NCI-H1436 (cell line): ENCODE results near the gene PSAPL1.

Source experiments
- DNase-seq: peaks from one replicate; lab custom pipeline; 2025; lab: John Stamatoyannopoulos, UW

PSAPL1 gene

DNA sequence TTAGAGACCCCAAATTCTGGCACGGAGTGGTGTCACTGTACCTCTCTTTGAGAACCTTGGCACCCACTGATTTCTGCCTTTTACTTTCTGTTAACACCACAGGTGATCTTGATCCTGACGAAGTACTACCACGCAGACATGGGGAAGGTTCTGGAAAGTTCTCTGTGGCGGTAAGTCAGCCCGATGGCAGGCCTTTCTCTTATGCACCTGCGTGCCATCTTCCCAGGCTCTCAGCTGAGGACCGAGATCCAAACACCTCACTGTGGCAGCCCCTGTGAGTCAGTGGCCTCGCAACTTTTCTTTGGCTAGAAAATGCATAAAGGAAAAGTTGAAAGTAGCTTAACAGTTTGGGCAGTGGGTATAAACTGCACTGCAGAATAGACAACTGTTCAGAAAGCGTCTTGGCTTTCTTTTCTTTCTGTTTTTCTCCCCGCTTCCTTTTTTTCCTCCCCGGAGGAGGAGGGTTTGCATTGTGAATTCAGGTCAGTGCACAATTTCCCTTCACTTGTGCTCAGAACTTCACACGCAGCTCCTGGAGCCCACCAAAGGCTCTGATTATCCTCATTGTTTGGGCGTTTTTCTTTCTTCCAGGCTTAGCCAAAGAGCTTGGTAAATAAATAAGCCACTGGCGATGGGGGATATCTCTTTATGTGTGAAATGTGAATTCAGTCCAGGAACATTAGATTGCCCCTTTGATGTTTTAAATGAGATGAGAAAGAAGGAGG, 38.4 kb downstream of the PSAPL1 start:
- no peak for DNase-seq

DNA sequence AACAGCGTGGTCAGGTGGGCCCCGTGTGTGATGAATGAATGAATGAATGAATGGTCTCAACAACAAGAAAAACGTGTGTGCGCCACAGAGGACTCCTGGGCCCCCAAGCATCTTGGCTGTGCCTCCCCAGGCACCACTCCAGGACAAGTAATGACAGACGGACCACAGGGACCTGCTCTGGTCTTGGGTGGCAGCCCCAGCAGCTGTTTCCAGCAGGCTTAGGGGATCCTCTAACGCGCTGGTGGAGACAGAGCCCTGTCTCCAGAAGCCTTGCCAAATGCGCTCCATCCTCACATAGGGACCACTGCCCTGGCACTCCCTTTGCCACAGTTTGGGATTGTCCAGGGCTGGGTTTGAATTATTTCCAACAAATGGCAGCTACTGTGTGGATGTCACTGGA, 39.1 kb downstream of the PSAPL1 start:
- no peak for DNase-seq

DNA sequence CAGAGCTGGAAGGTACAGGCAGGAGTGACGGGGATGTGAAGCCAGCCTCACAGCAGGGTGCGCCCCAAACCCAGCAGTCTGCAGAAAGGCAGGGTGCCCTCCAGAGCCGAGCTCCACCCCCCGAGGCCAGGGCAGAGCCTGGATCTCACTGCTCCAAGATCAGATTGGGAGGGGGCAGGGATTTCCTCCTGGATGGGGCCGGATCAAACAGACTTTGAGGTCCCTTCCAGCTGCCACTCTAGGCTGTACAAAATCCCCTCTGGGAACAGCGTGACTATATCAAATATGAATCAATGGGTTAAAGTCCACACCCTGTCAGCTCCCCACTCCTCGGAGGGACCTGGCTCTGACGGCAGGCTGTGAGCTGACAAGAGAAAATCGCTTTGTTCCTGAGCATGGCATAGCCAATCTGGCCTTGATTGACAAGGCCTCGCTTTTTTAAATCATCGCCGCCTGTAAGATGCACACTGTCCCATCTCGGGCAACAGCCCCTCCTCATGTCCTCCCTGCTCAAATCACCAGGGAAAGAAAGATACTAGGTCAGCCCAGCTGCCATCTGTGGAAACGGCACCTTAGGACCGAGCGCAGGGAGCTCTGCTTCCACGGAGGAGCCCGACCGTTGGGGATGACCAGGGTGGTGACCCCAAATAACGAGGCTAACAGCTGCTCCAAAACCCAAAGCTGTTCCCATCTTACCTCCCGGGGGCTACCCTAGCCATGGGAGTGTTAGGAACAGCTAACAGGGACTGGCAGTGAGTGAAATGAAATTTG, 39.9 kb downstream of the PSAPL1 start:
- DNase-seq = no peak

DNA sequence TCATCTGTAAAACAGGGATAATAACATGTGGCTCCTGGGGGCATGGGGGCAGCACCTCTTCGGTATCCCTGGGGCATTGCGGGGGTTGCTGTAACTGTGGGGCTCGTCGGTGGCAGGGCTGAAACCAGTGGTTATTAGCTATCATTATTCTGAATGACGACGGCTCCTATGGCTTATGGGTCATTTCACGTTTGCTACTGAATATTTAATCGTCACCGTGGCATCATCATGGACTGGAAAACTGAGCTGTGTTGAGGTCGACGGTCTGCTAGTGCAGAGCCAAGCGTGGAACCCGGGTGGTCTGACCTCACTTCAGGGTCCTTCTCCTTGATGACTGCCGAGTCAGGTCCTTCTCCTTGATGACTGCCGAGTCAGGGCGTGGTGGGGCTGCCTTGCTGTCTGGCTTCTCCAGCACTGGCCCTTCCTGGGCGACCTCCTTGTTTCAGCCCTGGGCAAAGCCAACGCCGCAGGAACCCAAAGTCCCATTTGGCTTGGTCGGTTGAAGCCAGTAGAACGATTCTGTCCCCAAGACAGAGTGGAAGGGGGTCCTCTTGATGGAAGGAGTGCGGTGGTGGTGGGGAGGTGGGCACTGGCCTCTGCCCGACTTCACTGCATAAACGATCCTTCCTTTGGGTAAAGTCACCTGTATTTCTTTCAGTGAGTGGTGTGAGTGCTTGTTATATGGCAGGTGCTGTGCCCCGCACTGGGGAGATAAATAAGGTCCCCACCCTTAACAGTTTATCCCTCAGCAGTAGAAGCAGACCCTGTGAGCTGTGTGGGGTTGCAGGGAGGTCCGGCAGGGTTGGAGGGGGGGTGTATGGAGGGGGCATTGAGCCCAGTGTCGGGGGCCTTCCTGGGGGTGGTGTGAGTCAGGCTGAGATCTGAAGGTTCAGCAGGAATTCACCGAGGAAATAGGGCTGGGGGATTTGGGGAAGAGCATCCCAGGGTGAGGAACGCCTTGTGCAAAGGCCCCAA, 40.8 kb downstream of the PSAPL1 start:
- no peak for DNase-seq

DNA sequence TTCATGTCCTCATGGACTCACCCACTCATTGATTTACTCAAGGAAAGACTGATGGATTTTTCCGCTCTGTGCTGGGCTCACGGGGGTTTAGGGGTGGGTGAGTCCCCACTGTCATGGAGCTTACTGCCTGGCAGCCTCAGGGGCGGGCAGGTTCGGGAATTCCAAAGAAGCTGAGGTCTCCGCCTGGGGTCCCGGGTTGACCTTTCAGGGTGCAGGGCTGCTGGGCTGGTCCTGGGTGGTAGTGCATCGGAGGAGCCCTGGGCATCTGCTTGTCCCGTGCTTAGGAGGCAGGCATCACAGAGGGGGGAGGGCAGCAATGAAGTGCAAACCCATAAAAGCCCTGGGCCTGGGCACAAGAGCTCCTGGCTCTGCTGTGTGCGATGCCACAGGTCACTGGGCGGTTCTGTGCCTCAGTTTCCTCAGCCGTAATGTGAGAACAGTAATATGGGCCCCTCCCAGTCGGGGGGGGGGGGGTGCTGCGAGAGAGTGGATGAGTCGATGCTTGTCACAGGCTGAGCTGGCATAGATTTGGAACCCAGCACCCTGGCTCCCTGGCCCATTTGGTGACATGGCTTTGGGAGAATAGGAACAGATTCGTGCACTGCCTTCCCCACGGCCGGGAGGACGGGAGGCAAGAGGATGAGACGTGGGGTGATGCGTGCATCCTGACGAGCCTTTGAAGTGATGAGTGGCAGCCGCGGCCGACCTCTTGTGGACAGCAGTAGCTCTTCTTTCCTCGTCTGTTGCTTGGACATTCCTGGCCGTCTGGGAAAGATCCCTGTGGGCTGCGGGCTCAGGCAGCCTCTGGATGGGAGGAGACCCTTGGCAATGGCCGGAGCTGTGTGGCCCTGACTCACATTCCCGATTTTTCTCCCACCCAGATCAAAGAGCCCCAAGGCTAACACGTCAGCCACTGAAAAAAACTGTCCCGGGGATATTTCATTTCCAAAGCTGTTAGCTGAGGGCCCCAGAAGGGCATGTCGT, 42.0 kb downstream of the PSAPL1 start:
- DNase-seq = no peak

DNA sequence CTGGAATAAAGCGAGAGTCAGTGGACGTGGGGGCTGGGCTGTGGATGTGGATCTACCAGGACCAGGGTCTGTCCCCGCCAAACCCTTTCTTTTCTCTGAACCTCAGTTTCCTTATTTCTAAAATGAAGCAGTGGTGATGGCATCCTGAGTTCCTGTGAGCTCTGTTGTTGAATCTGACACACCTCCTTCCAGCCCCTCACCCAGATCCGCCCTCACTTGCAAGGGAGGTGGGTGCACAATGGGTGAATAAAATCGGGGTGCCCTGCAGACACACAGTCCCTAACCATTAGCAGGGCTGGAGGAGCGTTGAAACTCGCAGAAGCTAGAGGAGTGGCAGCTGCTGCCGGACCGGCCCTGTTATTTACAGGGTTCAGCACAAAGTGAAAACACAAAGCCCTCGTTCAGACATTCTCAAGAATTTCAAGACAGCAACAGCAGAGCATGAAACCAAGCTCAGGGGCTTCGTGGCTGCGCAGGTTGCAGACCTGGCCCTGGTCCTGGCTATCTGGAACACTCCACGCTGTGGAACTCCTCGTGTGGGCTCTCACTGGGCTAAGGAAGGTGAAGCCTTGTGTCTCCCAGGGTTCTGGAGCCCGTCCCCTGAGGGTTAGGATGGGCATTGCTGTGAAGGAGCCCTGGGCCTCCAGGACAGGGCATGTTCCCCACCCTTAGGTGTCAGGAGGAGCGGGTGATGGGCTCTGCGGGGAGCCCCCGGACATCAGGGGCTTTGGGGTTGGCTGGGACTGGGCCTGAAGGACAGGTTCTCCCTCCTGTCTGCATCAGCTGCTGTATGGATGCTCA, 42.9 kb downstream of the PSAPL1 start:
- no peak for DNase-seq

DNA sequence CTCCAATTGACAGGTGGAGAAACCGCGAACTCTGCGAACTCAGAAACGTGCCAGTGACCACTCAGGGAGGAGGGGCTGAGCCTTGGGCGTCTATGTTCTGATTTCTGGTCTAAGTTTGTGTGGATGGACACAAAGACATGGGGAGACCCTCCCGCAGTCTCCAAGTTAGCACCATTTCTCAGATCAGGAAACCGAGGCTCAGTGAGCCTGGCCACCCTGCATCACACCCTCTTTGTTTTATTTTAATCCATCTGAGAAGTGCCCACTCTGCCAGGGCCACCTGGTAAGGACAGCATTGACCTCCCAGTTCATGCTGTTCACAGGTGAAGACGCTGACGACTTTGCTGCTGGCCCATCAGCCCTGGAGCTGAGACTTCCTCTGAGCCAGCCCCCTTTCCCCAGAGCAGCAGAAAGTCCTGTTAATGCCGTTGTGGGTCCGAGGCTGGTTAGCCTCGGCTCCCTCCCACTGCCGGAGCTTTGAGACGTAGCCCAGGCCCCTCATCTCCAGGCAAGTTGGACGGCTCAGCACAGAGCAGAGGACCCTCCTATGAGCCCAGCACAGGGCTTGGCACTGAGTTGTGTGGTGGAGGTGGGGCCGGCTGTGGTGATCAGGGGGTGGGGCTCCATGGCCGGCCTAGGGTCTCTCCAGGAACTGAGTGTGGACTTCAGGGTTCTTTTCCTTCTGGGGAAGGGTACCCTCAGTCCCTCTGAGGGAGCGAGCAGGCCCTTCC, 43.7 kb downstream of the PSAPL1 start:
- DNase-seq = no peak

DNA sequence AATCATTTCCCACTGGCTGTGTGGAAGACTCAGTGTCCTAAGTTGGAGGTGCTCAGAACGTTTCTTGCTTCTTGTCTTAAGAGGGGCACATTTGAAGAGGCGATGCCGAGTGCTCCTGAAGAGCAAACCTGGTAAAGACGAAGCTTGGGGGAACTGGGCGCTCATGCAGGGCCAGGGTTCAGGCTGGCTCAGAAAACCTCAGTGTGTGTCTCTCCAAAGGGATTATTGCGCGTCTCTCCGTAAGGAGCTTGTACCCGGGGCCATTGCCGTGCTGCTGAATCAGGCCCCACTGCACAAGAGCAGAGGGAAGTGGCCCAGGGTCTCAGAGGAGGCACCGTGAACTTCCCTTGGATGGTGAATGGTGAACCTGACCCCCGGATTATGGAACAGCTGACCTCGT, 44.4 kb downstream of the PSAPL1 start:
- no peak for DNase-seq

DNA sequence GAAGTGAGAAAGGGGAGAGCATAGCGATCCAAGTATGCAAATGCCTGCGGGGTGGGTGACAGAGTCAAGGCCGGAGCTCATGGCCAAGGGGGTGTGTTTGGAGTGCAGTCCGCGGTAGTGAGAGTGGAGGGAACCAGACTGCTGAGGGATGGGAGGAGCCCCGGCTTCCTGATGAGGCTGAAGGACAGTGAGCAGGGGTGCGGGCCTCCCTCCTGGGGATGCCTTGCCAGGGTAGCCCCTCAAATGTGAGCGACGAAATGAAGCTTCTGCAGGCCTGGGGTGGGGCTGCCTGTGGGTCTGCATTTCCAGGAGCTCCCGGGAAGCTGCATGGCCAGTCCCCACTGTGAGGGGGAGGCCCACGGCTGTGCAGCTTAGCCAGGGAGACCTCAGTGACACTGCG, 45.0 kb downstream of the PSAPL1 start:
- no peak for DNase-seq

DNA sequence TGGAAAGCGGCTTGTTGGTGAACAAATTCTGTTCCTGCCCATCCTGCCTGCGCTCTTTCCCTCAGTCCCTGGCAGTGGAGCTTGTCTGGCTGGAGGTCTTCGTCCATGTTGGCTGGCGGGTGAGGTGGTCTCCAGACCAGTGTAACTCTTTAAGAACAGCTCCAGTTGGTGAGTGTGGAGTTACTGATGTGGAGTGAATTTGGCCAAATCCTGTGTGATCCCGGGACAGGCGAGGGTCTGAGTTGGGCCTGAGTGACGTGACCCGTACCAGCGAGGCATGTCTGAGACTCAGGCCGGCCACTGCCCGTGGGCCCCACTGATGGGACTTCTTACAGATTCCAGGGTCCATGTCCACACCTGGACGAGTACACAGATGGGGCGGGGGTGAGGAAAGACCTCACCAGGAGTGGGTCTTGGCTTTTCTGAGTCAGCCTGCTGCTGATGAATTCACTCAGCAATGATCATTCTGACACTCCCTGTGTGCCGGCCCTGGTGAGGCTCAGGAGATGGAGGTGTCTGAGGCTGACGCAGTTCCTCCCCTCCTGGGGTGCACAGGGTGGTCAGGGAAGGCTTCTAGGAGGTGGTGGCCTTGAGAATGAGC, 45.5 kb downstream of the PSAPL1 start:
- no peak for DNase-seq

DNA sequence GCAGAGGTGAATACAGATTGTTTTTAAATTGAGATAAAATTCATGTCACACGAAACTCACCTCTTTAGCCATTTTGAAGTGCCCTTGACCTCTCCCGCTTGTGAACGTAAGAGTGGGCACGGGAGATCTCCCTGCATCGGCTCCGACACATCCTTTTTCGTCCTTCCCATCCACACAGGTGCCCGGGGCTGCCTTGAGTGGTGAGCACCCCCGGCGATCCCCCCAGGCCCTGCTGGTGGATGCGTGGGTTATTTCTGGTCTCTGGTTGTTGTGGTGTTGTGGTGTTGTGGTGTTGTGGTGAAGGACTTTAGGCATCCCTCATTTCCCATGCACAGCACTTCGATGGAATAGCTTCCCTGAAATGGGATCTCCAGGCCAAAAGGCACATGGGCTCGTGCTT, 46.1 kb downstream of the PSAPL1 start:
- no peak for DNase-seq

DNA sequence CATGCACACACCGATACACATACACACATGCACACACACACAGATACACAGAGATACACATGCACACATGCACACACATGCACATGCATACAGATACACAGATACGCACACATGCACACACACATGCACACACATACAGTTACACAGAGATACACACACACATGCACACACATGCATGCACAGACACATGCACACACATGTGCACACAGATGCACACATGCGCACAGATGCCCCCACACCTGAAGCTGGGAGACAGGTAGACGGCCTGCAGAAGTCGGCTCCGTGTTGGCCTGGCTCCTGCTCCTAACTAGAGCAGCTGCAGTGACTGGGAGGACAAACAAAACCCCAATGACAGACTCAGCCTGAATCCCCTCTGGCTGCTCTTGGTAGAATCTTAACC, 46.8 kb downstream of the PSAPL1 start:
- no peak for DNase-seq

DNA sequence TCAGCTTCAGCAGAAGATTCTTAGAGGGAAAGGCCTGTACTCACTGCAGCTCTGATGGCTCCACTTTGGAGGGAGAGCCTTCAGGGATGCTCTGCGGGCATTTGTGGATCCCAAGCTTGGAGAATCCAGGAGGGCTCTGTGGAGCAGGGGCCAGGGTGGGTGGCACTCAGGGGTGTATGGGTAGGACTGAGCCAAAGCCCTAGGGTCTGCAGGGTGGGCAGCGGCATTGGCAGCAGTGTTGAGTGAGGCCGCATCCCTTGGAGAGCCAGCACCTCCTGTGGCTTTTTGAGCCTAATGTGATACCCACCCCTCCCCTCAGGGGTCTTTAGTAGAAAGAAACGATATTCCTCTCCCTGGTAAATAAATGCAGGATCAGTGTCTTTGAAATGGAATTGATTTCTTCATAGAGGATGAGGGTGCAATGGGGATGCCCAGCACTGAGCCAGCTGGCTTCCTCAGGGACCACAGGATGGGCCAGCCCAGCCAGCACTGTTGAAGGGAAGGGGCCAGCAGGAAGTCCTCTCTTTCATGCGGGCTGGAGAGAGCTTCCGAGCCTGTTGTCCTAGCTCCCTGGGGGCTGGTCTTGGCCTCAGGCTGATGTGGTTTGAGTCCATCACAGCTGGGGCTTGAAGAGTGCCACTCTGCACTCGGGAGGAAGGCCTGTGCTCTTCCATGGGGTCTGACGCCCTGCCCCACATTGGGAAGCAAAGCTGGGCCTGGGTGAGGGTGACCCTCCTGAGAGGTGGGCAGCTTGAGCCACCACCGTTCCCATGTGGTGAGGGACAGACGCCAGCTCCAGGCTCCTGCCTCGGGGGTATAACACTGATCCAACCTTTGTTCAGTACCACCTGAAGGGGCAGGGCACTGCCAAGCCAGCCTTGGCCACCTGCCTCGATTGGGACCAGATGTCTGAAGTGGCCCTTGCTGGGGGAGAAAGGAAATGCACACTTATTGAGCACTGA, 49.5 kb downstream of the PSAPL1 start:
- no peak for DNase-seq

DNA sequence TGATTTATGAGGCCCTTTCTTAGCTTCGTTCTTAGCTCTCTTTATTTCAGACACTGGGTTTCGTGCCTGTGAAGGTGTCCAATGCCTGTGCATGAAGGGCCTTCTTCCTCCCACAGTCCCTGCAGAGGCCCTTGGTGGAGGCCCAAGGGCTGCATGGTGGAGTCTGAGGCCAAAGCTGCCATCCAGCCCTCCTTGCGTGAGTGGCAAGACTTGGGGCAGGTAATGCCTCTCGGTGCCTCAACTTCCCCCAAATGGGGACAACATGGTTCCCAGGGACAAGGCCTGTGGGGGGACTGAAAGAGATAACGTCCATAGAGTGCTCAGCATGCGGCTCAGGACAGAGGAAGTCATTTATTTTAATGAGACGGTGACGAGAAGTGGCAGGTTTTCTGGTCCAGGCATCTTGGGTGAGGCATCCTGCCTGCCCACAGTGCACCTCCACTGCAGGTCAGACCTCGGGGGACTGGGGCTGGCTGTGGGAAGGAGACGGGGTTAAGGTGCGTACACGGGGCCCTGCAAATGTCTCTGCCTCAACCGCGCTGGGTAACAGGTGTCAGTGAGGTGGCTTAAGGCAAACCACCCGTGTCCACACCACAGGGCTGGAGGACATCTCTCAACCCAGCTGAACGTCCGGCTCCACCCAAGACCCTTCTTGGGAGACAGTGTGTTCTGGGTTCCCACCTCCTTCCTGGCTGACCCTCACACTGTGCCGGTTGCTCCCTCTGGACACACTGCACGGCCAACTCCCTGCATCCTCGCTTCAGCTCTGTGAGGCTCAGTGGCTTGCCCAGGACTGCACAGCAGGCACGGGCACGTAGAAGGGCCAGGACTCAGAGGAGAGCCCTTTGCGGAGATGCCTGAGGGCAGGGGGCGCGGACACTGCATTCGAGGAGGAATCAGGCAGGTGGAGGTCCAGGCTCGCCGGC, 50.5 kb downstream of the PSAPL1 start:
- DNase-seq = no peak

DNA sequence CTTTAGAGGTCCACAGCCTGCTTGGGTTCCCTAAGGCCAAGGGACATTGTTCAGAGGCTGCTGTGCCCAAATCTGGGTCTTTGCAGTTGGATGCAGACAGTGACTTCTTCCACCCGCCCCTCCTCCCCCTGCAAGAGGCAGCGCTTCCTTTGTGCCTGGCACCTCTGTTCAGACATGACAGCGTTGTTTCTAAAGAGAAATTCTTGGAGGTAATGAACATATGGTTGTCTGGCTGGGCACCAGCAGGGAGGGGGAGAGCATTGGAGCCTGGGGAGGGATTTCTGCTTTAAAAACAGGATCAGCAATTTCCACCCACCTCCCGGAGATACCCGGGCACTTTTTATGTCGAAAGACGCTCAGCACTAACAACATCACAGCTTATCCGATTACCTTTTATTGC, 51.5 kb downstream of the PSAPL1 start:
- DNase-seq = no peak

DNA sequence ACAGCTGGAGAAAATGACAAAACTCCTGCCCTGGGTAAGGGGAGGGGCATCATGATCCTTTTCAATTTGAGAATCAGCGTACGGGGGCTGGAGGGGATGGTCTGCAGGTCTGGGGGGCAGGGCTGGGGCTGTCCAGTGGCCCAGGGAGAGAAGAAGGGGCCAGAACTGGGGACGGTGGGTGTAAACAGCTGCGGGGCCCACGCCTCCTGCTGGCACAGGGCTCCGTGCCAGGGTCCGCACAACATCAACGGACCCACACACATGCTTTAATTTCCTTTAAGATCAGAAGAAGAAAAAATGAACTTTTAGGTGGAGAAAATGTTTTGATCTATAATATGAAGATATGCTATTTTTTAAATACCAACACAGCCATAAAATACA, 52.1 kb downstream of the PSAPL1 start:
- DNase-seq = no peak
